GM18517 (cell line): ENCODE data around the gene RETREG1.

Source experiments
- ATAC-seq: cut with Tn5 transposase; IDR thresholded peaks from one replicate; pipeline ENCODE4 v1.9.1; 2021; ENCODE audit warnings: mild to moderate bottlenecking, moderate library complexity; ENCODE audit not compliant: unreplicated experiment

The RETREG1 gene

DNA sequence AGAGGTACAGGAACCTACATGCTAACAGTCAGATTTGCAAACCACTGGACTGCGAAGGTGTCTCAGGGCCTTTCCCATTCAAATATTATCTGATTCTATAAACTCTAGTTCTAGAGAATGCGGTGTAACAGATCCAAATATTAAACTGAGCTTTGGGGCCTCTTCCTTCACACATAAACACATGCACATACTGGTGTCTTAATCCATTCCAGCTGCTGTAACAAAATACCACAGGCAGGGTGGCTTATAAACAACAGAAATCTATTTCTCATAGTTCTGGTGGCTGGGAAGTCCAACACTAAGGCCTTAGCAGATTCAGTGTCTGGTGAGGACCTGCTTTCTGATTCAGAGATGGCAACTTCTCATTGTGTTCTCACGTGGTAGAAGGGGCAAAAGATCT is 30.2 kb downstream of the RETREG1 start:
- no peak for ATAC-seq

DNA sequence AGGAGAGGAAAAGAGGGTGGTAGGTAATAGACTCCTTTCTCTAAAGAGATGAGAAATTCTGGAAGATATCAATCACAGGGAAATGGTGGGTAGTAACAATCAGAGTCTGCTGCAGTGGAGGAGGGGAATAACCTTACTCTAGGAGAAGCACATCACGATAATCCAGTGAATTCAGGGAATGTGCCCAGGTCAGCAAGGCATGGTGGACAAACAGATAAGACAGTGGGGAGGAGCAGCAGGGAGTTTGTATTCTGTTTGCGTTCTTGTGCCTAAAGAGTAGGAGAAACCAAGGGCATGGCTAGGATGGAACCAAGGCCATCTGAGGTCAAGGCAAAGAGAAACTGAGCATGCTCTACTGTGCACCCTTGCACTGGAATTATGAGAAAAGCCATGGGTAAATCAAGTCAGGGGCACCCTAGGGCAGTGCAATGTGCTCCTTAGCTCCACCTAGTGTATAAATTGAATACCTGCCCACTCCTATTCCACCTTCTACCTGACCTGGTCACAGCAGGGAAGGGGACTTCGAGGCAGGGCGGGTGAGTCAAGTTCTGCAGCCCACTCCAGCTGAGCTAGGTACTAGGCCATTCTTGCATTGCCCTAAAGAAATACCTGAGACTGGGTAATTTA is 31.6 kb downstream of the RETREG1 start:
- ATAC-seq = no peak

DNA sequence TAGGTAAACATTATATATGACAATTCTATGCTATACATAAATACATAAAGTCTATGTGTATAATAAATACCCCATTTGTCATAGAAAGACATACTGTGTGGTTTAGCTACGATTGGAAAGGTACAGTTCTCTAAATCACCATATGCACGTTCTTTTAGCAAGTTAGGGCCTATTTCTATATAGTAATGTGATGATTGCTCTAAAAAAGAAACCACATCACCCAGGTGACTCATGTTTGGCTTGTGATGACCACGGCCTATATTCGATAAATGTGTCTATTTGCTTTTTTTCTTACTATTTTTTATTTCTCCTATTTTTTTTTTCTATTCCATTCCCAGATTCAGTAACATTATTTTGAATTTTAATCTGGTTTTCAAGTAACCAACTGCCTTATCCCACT is 34.7 kb downstream of the RETREG1 start:
- no peak for ATAC-seq

DNA sequence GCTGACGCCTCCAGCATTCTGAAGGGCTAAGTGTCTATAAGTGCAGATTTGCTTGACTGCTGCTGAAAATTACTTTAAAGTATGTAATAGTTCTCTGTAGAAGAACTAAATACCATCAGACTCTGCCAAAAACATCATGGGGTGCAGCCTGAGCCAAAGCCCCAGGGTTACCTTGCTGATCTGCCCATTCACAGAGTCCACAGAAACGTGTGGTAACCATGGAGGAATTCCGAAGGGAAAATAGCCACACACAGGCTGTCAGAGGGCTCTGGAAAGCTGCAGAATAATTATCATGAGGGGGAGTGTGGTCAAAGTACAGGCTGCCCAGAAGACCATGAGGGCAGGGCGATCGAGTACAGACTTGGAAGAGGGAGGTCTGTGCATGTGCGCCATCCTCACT is 36.4 kb downstream of the RETREG1 start:
- ATAC-seq = no peak

DNA sequence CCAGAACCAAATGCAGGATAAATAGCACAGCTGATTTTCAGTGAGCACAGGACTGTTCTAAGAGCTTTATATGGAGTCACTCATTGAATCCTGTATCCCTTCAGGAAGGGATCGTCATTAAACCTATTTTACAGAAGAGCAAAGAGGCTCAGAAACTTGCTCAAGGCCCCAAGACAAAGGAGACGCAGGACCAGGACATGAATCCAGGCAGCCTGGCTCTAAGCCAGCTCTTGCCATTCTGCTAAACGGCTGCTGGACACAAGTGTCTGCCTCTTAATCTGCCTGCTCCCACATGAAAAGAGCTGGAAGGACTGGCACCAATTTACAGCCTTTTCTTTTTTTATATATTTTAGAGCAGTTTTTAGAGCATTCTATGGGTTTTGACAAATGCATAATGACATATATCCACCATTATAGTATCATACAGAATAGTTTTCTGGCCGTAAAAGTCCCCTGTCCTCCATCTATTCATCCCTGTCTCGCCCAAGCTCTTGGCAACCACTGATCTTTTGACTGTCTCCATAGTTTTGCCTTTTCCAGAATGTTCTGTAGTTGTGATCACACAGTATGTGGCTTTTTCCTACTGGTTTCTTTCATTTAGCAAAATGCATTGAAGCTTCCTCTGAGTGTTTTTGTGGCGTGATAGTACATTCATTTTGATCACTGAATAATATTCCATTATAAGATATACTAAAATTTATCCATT is 37.5 kb downstream of the RETREG1 start:
- no peak for ATAC-seq

DNA sequence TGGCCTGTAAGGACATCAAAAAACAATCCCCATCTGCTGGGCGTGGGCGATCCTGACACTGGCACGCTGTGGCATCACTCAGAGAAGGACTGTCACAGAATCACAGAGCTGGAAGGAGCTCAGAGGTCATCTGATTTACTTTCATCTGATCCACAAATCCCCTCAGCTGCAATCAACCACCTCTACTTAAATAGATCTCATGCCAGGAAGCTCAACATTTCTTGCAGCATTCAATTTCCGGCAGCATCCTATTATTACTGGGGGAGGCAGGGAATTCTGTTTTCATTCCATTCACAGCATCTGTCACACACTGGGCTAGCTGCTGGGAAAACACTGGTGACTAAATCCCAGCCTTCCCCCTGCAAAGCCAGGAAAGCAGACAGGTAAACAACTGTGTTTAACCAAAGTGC is 38.3 kb downstream of the RETREG1 start:
- no peak for ATAC-seq

DNA sequence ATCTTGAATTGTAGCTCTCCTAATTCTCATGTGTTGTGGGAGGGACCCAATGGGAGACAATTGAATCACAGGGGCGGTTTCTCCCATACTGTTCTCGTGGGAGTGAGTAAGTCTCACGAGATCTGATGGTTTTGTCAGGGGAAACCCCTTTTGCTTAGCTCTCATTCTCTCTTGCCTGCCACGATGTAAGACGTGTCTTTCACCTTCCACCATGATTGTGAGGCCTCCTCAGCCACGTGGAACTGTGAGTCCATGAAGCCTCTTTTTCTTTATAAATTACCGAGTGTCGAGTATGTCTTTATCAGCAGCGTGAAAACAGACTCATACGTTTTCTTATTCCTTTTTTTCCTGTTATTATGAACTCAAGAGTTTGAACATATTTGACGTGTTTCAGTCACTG is 39.1 kb downstream of the RETREG1 start:
- ATAC-seq = no peak

DNA sequence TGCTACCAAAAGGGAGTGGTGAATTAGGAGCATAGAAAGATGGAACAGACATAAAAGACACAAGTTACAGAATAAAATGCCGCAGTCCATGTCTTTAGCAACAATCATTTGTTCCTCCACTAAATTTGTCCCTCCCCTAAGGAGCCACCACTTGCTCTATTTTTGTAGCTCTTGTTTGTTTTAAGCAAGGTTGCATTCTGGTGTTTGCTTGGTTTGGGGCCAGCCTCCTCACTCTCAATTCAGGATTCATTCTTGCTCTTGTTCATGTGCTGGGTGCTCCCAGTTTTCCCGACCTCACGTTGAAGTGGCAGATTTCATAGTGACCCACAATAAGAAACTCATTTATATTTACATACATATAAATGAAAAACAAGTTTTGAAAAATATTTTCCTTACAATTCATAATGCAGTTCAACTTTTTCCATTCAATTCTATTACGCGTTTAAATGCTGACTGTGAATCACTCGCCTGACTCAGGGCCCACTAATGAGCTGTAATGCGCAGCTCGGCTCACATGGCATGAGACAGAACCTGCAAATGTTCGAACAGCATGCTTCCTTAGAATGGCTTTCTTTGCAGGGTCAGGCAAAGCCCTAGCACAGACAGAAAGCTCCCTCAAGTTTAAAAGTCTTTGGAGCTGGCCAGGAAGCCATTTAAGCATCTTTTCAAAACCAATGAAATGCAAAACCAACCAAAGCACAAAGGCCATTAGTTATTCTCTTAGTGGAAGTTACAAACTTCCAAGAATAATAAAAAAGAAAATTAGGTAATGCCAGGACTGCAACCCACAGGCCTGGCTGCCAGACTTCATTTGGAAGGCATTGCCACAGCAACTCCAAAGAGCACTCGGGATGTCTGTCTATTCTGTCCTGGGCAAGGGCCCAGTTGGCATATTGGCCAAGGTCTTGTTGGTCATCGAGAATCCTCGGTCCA is 41.7 kb downstream of the RETREG1 start:
- ATAC-seq = no peak

DNA sequence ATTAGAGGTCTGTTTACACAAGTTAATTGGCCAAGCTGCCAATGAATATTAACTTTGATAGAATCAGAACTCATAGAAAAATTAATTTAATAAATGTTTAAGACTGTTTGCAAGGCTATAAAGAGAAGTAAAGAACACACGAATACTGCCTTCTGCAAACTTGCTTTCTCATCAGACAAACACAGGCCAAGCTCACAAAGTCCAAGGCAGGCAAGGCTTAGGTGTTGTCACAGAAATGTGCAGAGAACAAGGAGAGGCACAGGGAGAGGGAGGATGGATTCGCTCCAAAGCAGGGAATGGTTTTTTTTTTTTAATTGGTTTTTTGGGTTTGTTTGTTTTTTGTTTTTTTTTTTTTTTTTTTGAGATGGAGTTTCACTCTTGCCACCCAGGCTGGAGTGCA is 43.4 kb downstream of the RETREG1 start:
- ATAC-seq = no peak

DNA sequence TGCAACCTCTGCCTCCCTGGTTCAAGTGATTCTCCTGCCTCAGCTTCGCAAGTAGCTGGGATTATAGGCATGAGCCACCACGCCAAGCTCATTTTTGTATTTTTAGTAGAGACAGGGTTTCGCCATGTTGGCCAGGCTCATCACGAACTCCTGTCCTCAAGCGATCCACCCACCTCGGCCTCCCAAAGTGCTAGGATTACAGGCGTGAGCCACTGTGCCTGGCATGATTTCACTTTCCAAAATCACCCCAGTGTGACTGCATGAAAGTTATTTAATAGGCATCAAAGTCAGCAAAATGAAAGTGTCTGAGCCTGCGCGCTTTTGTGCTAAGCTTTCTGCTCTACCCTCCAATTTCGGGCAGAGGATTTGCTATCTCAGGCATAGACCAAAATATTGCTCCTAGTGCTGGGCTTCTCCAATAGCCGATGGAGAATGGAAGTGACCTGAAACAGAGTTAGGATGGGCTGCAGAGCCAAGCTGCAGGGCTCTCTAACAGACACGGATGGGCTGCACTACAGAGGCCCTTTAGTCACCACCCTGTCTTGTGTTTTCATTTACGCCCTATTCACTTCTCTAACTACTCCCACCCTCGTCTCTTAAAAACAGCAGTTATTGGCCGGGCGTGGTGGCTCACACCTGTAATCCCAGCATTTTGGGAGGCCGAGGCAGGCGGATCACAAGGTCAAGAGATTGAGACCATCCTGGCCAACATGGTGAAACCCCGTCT is 44.3 kb downstream of the RETREG1 start:
- ATAC-seq = no peak

DNA sequence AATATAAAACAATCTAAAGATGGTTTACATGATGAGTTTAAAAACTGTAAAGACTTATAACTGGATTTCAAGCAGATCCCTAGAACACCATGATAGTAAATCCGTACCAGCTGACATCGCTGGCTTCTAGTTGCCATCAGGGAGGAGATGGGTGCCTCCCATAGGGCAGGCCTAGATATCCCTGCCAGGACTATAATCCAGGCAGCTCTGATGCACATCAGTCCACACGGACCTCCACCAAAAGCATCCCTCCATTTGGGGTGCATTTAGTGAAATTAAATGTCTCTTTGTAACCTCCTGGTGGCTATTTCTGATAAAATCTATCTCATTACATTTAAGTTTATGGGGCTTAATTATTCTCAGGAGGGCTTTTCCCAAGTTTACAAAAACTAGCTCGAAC is 45.8 kb downstream of the RETREG1 start:
- no peak for ATAC-seq

DNA sequence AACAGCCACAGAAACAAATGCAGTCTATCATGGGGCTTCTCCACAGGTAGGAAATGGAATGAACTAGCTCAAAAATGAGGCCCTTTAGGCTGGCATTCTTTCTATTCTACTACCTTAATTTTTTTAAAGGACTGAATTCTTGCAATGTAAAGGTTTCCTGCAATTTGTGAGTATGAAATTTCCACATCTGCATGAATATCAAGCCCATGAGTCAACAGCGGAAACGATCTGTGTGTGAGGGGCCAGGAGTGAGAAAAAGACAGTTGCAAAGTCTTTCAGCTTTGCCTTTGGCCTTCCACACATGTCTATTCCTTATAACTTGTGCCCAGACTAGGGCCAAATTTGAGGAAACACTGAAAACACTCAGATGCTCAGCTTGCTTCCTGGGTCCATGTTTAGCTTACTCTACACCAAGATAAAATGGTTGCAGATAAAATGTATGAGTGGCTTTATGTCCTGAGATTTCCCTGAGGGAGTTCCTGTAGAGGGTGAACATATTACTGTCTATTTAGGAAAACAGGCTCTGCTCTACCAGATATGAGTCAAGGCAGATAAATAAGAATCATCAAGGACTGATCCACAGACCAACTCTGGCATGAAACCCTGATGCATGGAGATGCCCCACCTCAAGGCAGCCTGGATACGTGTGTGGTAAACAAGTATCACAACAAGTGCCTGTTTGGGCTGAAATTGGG is 46.5 kb downstream of the RETREG1 start:
- ATAC-seq = no peak

DNA sequence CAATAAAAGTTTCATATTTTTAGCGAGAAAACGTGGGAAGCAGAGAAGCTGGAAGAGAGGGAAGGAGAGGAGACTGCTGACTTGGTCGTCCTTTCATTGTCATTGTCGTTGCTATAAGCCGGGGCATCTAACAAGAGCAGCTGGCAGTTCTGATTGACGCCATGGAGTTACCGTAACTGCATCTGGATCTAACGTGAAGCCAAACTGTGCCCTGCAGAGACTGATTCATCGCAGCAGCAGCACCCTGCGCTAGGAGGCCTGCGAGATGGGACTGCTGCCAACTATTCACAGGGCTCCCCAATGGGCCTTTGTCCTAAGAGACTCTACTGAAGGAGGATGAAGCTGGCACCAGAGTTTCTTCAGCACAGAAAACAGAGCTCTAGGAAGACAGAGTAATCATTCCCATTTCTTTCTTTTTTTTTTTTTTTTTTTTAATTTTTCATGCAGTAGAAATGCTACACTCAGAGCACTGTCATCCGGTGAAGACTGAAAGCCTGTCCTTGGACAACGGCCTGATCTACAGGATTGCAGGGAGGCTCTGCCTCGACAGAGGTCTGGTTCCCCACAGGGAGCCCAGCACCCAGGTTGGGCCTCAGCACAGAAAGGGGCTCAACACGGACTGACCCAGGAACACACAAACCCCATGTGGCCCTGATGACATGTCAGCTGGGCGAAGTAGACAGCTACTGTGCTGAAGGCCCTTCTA is 47.8 kb downstream of the RETREG1 start:
- no peak for ATAC-seq

DNA sequence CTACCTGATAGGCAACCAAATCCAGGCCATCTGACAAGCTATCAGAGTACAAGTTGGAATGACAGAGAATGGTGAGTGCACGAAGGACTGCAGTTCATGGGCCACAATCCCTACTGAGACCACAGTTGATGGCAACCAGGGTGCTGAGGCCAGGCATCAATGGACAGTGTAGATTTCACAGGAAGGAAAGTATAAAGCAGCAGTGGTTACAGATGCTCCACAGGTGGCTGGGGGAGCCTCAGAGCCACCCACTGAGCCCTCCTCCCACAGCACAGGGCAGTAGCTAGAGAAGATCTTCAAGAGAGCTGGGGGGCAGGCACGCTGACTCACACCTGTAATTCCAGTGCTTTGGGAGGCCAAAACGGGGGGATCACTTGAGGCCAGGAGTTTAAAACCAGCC is 49.4 kb downstream of the RETREG1 start:
- no peak for ATAC-seq

DNA sequence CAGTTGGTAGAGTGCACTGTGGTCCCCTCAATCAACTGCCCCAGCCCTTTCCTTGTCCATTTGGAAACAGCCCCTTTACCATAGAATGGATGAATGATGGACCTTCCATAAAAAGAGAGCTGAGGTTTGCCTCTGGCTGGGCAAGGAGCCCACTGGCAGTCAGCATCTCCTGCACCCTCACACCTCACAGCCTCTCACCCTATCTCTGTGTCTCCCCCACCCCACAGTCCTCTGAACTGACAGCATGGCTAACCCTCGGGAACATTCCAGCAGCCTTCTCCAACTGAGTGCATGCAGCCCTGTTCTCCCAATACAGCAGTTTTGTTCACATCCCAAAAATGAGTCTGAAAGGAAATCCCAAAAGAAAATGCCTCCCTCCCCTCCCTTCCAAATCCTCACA is 51.7 kb downstream of the RETREG1 start:
- ATAC-seq = no peak

DNA sequence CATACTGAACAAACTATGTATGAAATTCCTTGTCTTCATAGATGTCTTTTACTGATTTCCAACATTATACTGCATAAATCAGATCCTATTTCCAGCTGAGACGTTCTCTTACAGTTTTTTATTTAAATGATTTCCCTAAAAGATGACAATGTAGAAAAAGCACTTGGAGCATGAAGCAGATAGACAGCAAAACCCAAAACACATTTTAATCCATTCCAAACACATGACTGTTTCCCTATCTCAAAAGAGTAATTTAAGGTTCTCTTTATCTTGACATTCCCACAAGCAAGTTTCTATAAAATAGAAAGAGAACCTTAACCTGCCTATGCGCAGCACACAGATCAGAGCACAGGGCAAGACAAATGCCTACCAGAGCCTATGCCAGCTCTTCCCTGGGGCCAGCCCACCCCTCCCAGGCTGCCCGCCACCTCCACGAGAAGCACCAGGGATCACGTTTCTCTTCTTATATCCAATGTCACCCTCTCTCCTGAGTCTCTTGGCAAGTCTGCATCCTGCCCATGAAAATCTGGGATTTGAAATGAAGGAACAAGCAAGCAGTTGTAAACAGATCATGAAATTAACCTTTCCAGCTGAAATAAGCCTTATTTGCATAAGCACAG is 52.4 kb downstream of the RETREG1 start:
- no peak for ATAC-seq

DNA sequence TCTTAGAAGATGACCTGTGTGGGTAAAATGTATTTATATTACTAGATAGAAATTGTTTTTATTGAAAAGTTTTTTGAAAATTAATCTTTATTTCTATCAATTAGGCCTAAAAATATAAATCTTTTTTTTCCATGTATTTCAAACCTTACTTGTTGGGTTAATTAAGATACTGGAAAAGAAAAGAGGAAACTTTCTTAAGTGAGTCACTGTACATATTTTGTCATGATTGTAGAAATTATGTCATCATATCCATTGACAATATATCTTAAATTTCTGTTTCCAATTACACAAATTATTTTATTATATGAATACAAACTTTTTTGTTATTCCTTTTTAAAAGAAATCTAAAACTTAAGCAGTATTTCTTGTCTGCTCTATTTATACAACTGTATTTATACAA is 53.1 kb downstream of the RETREG1 start:
- no peak for ATAC-seq

DNA sequence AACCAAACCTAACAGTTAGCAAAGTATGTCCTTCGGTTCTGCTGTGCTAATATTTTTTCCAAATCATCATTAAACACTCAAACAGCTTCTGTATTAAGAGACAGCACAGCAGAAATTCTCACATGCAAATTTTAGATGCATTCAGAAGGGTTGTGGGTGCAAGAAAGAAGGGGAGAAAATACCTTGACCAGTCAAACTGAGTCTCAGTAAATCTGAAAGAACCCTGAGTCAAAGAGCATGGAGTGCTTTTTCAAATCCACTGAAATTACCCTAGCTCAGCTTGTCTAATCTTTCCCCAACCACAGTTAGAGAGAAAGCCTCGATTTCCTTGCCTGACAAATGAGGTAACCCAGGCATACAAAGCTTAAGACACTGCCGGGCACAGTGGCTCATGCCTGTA is 55.1 kb downstream of the RETREG1 start:
- no peak for ATAC-seq

DNA sequence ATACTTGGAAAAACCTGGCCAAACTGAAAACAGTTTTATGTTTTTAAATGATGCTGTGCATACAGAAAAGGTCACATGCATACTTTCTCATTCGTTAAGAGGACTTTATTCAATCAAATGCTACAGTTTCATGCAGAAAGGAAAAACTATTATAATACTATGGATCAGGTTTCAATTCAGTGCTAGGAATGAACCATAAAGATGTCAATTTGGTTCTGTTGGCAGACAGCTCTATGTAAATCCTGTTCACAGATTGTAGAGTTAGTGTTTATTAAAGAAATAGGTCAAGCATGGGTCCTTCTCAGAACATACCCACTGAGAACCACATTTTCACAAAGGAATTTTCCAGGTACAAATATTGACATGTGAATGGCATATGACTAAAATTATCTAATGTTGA is 57.1 kb downstream of the RETREG1 start:
- no peak for ATAC-seq
